ENCODE measurements around the gene ABCA13.

Gene ABCA13

GRCh38 chr7:48307041-48307714 lies 135.9 kb downstream of the ABCA13 start:
- no peak for DNase-seq (ENCODE audit: low read depth)
- TF ChIP-seq CTCF (conservative IDR thresholded peaks at IDR 0.05; ENCODE audit: low read length) = no peak
- no peak overlapping the region for H3K4me3 ChIP-seq (ENCODE audit: low read length)

GRCh38 chr7:48309720-48310119 lies 138.5 kb downstream of the ABCA13 start:
- TF ChIP-seq CTCF (conservative IDR thresholded peaks at IDR 0.05; ENCODE audit: low read length) = no peak
- no peak for DNase-seq (ENCODE audit: low read depth)
- H3K4me3 ChIP-seq (ENCODE audit: low read length) = no peak overlapping the region

- no peak for TF ChIP-seq CTCF (conservative IDR thresholded peaks at IDR 0.05; ENCODE audit: low read length)
Measured at GRCh38 chr7:48311464-48312100, 140.3 kb downstream of the ABCA13 start.

GRCh38 chr7:48312151-48312550 lies 140.9 kb downstream of the ABCA13 start:
- peak; percentile 41 for DNase-seq (ENCODE audit: low read depth)
- no peak overlapping the region for H3K4me3 ChIP-seq (ENCODE audit: low read length)
- TF ChIP-seq CTCF (conservative IDR thresholded peaks at IDR 0.05; ENCODE audit: low read length) = no peak

More at GRCh38 chr7:48311464-48312100, 140.3 kb downstream of the ABCA13 start:
- no peak overlapping the region for H3K4me3 ChIP-seq (ENCODE audit: low read length)
- no peak for DNase-seq (ENCODE audit: low read depth)

GRCh38 chr7:48316768-48317167 lies 145.5 kb downstream of the ABCA13 start:
- DNase-seq (ENCODE audit: low read depth) = no peak
- H3K4me3 ChIP-seq (ENCODE audit: low read length) = no peak overlapping the region

GRCh38 chr7:48317360-48317759 lies 146.1 kb downstream of the ABCA13 start:
- TF ChIP-seq CTCF (conservative IDR thresholded peaks at IDR 0.05; ENCODE audit: low read length) = no peak
- no peak overlapping the region for H3K4me3 ChIP-seq (ENCODE audit: low read length)
- DNase-seq (ENCODE audit: low read depth) = no peak

More at GRCh38 chr7:48316768-48317167, 145.5 kb downstream of the ABCA13 start:
- no peak for TF ChIP-seq CTCF (conservative IDR thresholded peaks at IDR 0.05; ENCODE audit: low read length)
